ENCODE measurements around the gene SOWAHD. TPM values are rescaled to one million over a fixed set of nuclear protein-coding genes. Genes with fewer than 3 reads are reported as not detected.
A peak's percentile ranks its signal among the peaks of the same experiment; 100 is the strongest.

The SOWAHD gene
- total RNA-seq, 4 donors from 2014 or later = 0.27 TPM; not detected in 3

GRCh38 chrX:119758731-119759247, 401 bp downstream of the SOWAHD start:
- Histone ChIP-seq H3K4me3 (peak overlapping the region; percentile 35 to 51), H3K4me1 (peaks cover 0 to 17% (median 0%) of the 10 kb centered on the region in 3 donors), H3K27me3 (peaks cover 15% of the 10 kb centered on the region), H3K36me3 (no peaks in the 10 kb centered on the region), H3K9me3 (no peaks in the 10 kb centered on the region), H3K27ac (peak overlapping the region in 1 of 4 donors; percentile 46)
- TF ChIP-seq POLR2A (IDR thresholded peaks at IDR 0.05) = no peak
- TF ChIP-seq EP300 (IDR thresholded peaks at IDR 0.05) = no peak
- no peak for TF ChIP-seq CTCF (IDR thresholded peaks at IDR 0.05)
- no peak for TF ChIP-seq POLR2AphosphoS5 (IDR thresholded peaks at IDR 0.05)
- peak; percentile 30 for ATAC-seq
- WGBS, 2 donors (ENCODE audit: low coverage in 1 of 2) = 60% methylated on average over 1 of the region's 54 CpGs; no CpG with 5 or more reads in 1 of the 2 donors

GRCh38 chrX:119759248-119759766, 919 bp downstream of the SOWAHD start:
- no peak overlapping the region for H3K27ac ChIP-seq
- no peaks in the 10 kb centered on the region for H3K36me3 ChIP-seq
- no peaks in the 10 kb centered on the region for H3K9me3 ChIP-seq
- WGBS, 2 donors (ENCODE audit: low coverage in 1 of 2) = 53% methylated on average over 3 of the region's 44 CpGs; no CpG with 5 or more reads in 1 of the 2 donors
- no peak for ATAC-seq
- no peak for TF ChIP-seq CTCF (IDR thresholded peaks at IDR 0.05)
- TF ChIP-seq EP300 (IDR thresholded peaks at IDR 0.05) = no peak
- TF ChIP-seq POLR2A (IDR thresholded peaks at IDR 0.05) = no peak
- no peak for TF ChIP-seq POLR2AphosphoS5 (IDR thresholded peaks at IDR 0.05)
- peaks cover 0 to 17% (median 0%) of the 10 kb centered on the region in 3 donors for H3K4me1 ChIP-seq
- H3K27me3 ChIP-seq = peaks cover 15% of the 10 kb centered on the region
- peak overlapping the region; percentile 35 to 51 for H3K4me3 ChIP-seq

- 83 to 88% methylated on average over 4 to 9 of the region's 18 CpGs for WGBS, 2 donors (ENCODE audit: low coverage in 1 of 2)
- no peak overlapping the region for H3K27ac ChIP-seq
- H3K4me1 ChIP-seq = peaks cover 0 to 17% (median 0%) of the 10 kb centered on the region in 3 donors
- no peak for ATAC-seq
- H3K27me3 ChIP-seq = peaks cover 15% of the 10 kb centered on the region
- H3K36me3 ChIP-seq = no peaks in the 10 kb centered on the region
- no peaks in the 10 kb centered on the region for H3K9me3 ChIP-seq
- no peak for TF ChIP-seq POLR2A (IDR thresholded peaks at IDR 0.05)
- no peak for TF ChIP-seq POLR2AphosphoS5 (IDR thresholded peaks at IDR 0.05)
- TF ChIP-seq EP300 (IDR thresholded peaks at IDR 0.05) = no peak
- no peak for TF ChIP-seq CTCF (IDR thresholded peaks at IDR 0.05)
- H3K4me3 ChIP-seq = no peak overlapping the region
These were observed 1.9 kb downstream of the SOWAHD start for GRCh38 chrX:119760026-119760877.

DNA sequence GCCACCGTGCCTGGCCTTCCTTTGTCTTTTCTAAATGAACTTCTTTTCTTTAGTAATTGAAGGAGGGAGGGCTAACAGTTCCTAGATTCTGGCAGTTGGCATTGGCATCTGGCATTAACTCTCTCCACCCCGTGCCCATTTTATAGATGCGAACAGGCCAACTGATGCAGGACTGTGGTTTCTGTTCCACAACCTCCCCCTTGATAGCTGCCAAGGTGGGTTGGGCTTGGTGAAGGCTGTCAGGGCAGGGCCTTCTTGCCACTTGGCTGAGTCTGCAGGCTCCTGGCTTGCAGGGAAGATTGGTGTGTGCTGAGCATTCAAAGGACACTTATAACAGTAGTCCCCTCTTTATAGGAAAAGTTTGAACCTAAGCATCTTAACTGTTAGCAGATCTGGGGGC, 4.3 kb downstream of the SOWAHD start:
- no peak for TF ChIP-seq POLR2AphosphoS5 (IDR thresholded peaks at IDR 0.05)
- no peak for TF ChIP-seq POLR2A (IDR thresholded peaks at IDR 0.05)
- TF ChIP-seq EP300 (IDR thresholded peaks at IDR 0.05) = no peak
- TF ChIP-seq CTCF (IDR thresholded peaks at IDR 0.05) = no peak
- ATAC-seq = no peak
- 44% methylated on average over 2 of the region's 3 CpGs; no CpG with 5 or more reads in 1 of the 2 donors for WGBS, 2 donors (ENCODE audit: low coverage in 1 of 2)

More for the DNA sequence above, 4.3 kb downstream of the SOWAHD start:
- no peaks in the 10 kb centered on the region for H3K36me3 ChIP-seq
- H3K4me1 ChIP-seq = peaks cover 0 to 16% (median 0%) of the 10 kb centered on the region in 3 donors
- H3K27me3 ChIP-seq = peaks cover 15% of the 10 kb centered on the region
- no peak overlapping the region for H3K27ac ChIP-seq
- no peaks in the 10 kb centered on the region for H3K9me3 ChIP-seq
- no peak overlapping the region for H3K4me3 ChIP-seq

Data from gastroesophageal sphincter (tissue), 4 donors.